GM12875 (cell line): ENCODE measurements around the gene TNKS1BP1.

ENCODE experiments used
- H3K4me3 ChIP-seq: one replicate; pipeline ENCODE4 v1.5.1; 2011; ENCODE audit warnings: low read depth, low read length, control low read depth
- TF ChIP-seq, protein P1 (sequence below): IDR thresholded peaks from 2 replicates; pipeline ENCODE4 v1.5.1; 2011; ENCODE audit warnings: low read depth, mild to moderate bottlenecking, control low read depth, inconsistent platforms, low read length, moderate library complexity, borderline replicate concordance; ENCODE audit not compliant: insufficient read depth

TNKS1BP1 gene

GRCh38 chr11:57322256-57323166 is 2.2 kb downstream of the TNKS1BP1 start:
- TF ChIP-seq, protein P1, sequence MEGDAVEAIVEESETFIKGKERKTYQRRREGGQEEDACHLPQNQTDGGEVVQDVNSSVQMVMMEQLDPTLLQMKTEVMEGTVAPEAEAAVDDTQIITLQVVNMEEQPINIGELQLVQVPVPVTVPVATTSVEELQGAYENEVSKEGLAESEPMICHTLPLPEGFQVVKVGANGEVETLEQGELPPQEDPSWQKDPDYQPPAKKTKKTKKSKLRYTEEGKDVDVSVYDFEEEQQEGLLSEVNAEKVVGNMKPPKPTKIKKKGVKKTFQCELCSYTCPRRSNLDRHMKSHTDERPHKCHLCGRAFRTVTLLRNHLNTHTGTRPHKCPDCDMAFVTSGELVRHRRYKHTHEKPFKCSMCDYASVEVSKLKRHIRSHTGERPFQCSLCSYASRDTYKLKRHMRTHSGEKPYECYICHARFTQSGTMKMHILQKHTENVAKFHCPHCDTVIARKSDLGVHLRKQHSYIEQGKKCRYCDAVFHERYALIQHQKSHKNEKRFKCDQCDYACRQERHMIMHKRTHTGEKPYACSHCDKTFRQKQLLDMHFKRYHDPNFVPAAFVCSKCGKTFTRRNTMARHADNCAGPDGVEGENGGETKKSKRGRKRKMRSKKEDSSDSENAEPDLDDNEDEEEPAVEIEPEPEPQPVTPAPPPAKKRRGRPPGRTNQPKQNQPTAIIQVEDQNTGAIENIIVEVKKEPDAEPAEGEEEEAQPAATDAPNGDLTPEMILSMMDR, result no peak
- H3K4me3 ChIP-seq, result no peak overlapping the region

DNA sequence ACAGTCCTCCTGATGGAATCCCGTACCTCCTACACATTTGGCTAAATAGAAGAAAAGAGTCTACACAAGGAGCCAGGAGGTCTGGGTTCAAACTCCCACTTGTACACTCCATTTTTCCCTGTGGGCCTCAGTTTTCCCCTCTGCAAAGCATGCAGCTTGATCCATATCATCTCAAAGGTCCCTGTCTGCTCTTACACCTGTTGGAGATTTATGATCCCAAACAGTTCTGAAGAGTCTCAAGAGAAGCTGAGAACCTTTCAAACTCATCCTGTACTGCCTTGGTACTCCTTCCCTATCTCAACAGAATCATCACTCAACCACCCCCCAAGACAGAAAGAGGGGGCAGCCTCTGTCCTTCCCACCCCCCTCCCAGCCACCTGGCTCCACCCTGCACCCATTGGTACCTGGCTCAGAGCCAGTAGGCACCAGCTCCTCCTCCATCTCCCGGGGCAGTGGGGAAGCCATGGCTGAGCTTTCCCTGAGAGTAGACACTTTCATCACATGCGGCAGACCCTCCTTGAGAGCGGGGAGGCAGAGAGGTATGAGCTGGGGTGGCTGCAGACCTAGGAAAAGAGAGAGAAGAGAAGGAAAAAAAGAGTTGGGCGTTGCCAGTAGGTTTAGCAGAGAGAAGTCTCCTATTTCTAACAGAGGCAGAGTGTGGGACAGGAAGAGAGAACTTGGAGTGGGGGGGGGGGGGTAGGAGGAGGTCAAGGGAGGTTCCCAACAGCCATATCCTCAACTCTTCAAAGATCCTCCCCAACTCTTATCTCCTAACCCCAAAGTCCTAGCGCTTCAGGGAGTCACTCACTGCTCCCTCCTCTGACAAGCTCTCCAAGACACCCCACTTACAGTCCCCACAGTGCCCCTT is 3.1 kb downstream of the TNKS1BP1 start:
- H3K4me3 ChIP-seq, result no peak overlapping the region
- TF ChIP-seq, protein P1, result no peak

DNA sequence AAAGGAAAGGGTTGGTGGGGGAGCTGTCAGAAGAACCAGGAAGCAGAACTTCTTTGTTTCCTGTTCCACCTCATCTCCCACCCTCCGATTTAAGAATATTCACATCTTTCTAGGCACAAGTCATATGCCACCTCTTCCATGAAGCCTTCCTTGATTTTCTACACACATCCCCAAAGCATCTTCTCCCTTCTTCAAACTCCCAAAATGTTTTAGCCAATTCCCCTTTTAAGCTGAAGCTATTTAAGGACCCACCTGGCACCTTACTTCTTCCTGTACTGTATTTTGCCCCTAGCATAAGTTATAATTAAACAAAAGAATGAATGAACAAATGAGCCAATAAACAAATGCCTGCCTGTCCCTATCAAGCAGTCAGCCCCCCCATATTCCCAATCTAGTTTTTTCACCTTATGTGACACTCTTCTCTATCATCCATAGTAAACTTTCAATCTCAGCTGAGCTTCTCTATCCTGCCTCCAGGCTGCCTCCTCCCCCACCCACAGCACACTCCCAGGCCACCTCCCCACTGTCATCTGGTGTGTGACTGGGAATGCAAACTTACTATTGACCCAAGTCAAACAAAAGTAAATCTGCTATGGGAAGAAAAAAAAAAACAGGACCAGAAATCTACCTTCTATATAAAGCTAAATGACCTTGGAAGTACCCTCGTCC is 3.9 kb downstream of the TNKS1BP1 start:
- H3K4me3 ChIP-seq, result no peak overlapping the region
- TF ChIP-seq, protein P1, result no peak

DNA sequence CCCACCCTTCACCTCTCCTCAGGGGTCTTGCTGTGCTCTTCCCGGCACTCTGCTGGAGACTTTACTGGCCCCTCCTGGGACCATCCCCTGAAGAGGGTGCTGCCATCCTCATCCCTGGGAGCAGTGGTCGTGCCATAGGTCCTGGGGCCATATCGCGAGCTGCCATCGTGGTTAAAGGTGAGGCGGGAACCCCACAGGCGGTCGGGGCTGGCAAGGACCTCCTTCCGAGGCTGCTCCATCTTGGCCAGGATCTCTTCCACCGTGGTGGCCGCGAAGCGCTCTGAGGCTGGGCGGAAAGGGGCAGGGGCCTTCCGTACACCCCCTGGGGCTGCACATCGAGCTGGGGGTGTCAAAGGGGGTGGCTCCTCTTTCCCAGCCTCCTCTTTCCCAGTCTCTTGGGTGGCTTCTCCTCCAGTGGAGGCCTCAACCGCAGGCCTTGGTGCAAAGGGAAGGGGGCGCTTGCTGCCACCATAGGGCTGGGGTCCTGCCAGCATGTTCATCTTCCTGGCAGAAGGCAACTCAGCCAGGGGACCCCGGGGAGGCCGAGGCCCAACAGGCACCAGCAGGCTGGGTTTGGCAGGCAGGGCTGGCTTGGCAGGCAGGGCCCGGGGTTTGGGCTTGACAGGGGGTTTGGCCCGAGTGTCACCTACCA is 4.6 kb downstream of the TNKS1BP1 start:
- no peak overlapping the region for H3K4me3 ChIP-seq
- TF ChIP-seq, protein P1, result no peak

DNA sequence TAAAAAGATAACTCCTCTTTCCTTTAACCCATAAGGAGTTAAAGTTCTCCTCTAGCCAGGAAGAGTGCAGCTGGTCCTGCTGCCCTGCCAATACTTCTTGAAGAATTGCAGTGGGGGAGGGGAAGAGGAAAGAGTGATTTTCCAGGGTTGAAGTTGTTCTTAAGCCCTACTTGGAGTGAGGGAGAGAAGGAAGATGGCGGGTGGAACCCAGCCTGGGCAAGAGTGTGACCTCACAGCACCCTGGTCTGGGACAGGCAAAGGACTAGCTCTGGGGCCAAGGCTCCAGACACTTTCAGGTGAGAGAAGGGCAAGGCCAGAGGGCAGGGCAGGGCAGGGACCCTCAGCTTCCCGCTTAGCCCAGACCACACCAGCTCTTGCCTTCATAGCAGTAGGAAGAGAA is 6.6 kb downstream of the TNKS1BP1 start:
- no peak overlapping the region for H3K4me3 ChIP-seq
- TF ChIP-seq, protein P1, result no peak

- TF ChIP-seq, protein P1, result no peak
- no peak overlapping the region for H3K4me3 ChIP-seq
These were observed 8.7 kb downstream of the TNKS1BP1 start for GRCh38 chr11:57316017-57316416.
